Stimulated activated naive CD4-positive, alpha-beta T cell (primary cell): ENCODE results near the gene DRC3.
A peak's percentile ranks its signal among the peaks of the same experiment; 100 is the strongest.

ENCODE experiments used
- DNase-seq, 6 experiments: peaks; one replicate each; lab custom pipeline; 2025; lab: John Stamatoyannopoulos, UW

DRC3 gene

GRCh38 chr17:17966399-17966798 lies 6.3 kb upstream of the DRC3 start:
- DNase-seq, result no peak

GRCh38 chr17:17970699-17971430 lies 1.8 kb upstream of the DRC3 start:
- DNase-seq, result no peak

- DNase-seq, result peak in 3 of 6 experiments; percentile 27 to 55 (median 45)
Observed at GRCh38 chr17:17971431-17972125, 1.1 kb upstream of the DRC3 start.

- DNase-seq, result no peak
Observed at GRCh38 chr17:17972952-17973254, 241 bp downstream of the DRC3 start.

GRCh38 chr17:17975436-17975835 lies 2.8 kb downstream of the DRC3 start:
- no peak for DNase-seq

- no peak for DNase-seq
Observed at GRCh38 chr17:17976931-17977570, 4.4 kb downstream of the DRC3 start.

GRCh38 chr17:17978481-17979424 lies 6.1 kb downstream of the DRC3 start:
- DNase-seq, result no peak

GRCh38 chr17:17979778-17980177 lies 7.1 kb downstream of the DRC3 start:
- DNase-seq, result no peak

GRCh38 chr17:17981330-17981729 lies 8.7 kb downstream of the DRC3 start:
- DNase-seq, result no peak

- no peak for DNase-seq
Observed at GRCh38 chr17:17982801-17983200, 10.1 kb downstream of the DRC3 start.

GRCh38 chr17:17983376-17983775 lies 10.7 kb downstream of the DRC3 start:
- no peak for DNase-seq

- DNase-seq, result no peak
Observed at GRCh38 chr17:17983776-17984175, 11.1 kb downstream of the DRC3 start.

GRCh38 chr17:17985153-17985552 lies 12.5 kb downstream of the DRC3 start:
- DNase-seq, result no peak

- DNase-seq, result no peak
Observed at GRCh38 chr17:17985555-17985954, 12.9 kb downstream of the DRC3 start.

GRCh38 chr17:17987187-17987896 lies 14.7 kb downstream of the DRC3 start:
- no peak for DNase-seq

GRCh38 chr17:17987901-17988300 lies 15.2 kb downstream of the DRC3 start:
- DNase-seq, result no peak

GRCh38 chr17:17988427-17988945 lies 15.8 kb downstream of the DRC3 start:
- DNase-seq, result no peak

- DNase-seq, result no peak
Observed at GRCh38 chr17:17989081-17989480, 16.4 kb downstream of the DRC3 start.

GRCh38 chr17:17989618-17990017 lies 17.0 kb downstream of the DRC3 start:
- no peak for DNase-seq

- DNase-seq, result no peak
Observed at GRCh38 chr17:17990282-17990681, 17.6 kb downstream of the DRC3 start.

- no peak for DNase-seq
Observed at GRCh38 chr17:17993366-17993765, 20.7 kb downstream of the DRC3 start.
